Common myeloid progenitor, CD34-positive (primary cell): ENCODE results near the gene HEBP1.
A peak's percentile ranks its signal among the peaks of the same experiment; 100 is the strongest.

Source experiments
- CTCF ChIA-PET: fragments of 350-600 bp; sonication (Branson Sonifier 250); formaldehyde crosslinking; loops from one replicate; lab custom pipeline; 2021; ENCODE audit warnings: antibody characterized with exemption; lab: Charles Lee
- POLR2A ChIA-PET: fragments of 350-600 bp; sonication (Branson Sonifier 250); formaldehyde crosslinking; loops from one replicate; lab custom pipeline; 2021; ENCODE audit warnings: antibody characterized with exemption; lab: Charles Lee
- DNase-seq, 3 donors: peaks; one replicate each; pipeline versions ENCODE4 v3.0.0 to v3.0.0-alpha.2; 2013
- H3K27ac ChIP-seq, 2 experiments: 1 replicate in 1 of 2; 2 replicates in 1 of 2; pipeline ENCODE4 v1.7.0; 2013; ENCODE audit warnings: inconsistent platforms in 2 of 2, low read length in 2 of 2, mild to moderate bottlenecking in 2 of 2, low read depth in 1 of 2, moderate library complexity in 1 of 2; ENCODE audit not compliant: severe bottlenecking in 2 of 2, insufficient read depth in 1 of 2, poor library complexity in 1 of 2
- H3K27me3 ChIP-seq, 5 experiments: replicated peaks in 2 of 5; 1 replicate in 3 of 5; 2 replicates in 2 of 5; pipeline versions ENCODE4 v1.6.1 to v1.7.0; 2013; ENCODE audit warnings: low read length in 4 of 5, mild to moderate bottlenecking in 2 of 5, moderate library complexity in 2 of 5, inconsistent platforms in 1 of 5; ENCODE audit not compliant: insufficient read depth in 5 of 5, control insufficient read depth in 4 of 5
- H3K36me3 ChIP-seq, 4 experiments: 1 replicate in 2 of 4; 2 replicates in 2 of 4; pipeline versions ENCODE4 v1.6.1 to v1.7.0; 2013; ENCODE audit warnings: low read length in 3 of 4, control low read depth in 1 of 4, mild to moderate bottlenecking in 1 of 4; ENCODE audit not compliant: control insufficient read depth in 4 of 4, insufficient read depth in 4 of 4
- H3K4me1 ChIP-seq, 4 experiments: 1 replicate in 3 of 4; 2 replicates in 1 of 4; pipeline versions ENCODE4 v1.6.1 to v1.7.1; 2013; ENCODE audit warnings: low read length in 3 of 4, mild to moderate bottlenecking in 3 of 4, control low read depth in 1 of 4, inconsistent platforms in 1 of 4, moderate library complexity in 1 of 4; ENCODE audit not compliant: control insufficient read depth in 4 of 4, insufficient read depth in 4 of 4; ENCODE audit errors: control extremely low read depth in 1 of 4
- H3K4me3 ChIP-seq, 7 experiments: 1 replicate in 4 of 7; 2 replicates in 3 of 7; pipeline versions ENCODE4 v1.5.1 to v1.7.0; 2013; ENCODE audit warnings: mild to moderate bottlenecking in 7 of 7, low read length in 6 of 7, moderate library complexity in 6 of 7, inconsistent platforms in 2 of 7, low read depth in 2 of 7, control low read depth in 1 of 7; ENCODE audit not compliant: insufficient read depth in 4 of 7, control insufficient read depth in 1 of 7; ENCODE audit errors: extremely low read depth in 1 of 7
- H3K9me3 ChIP-seq, 5 experiments: 1 replicate in 4 of 5; 2 replicates in 1 of 5; pipeline versions ENCODE4 v1.6.1 to v1.7.1; 2013; ENCODE audit warnings: low read length in 4 of 5, mild to moderate bottlenecking in 2 of 5, inconsistent platforms in 1 of 5, low read depth in 1 of 5, moderate library complexity in 1 of 5; ENCODE audit not compliant: control insufficient read depth in 4 of 5, insufficient read depth in 2 of 5; ENCODE audit errors: control extremely low read depth in 1 of 5
- WGBS: methylation state at CpG from one replicate; pipeline ENCODE4 v1.1.5; 2013; ENCODE audit not compliant: insufficient coverage; 5-methylcytosine and 5-hydroxymethylcytosine counted together

The HEBP1 gene

DNA sequence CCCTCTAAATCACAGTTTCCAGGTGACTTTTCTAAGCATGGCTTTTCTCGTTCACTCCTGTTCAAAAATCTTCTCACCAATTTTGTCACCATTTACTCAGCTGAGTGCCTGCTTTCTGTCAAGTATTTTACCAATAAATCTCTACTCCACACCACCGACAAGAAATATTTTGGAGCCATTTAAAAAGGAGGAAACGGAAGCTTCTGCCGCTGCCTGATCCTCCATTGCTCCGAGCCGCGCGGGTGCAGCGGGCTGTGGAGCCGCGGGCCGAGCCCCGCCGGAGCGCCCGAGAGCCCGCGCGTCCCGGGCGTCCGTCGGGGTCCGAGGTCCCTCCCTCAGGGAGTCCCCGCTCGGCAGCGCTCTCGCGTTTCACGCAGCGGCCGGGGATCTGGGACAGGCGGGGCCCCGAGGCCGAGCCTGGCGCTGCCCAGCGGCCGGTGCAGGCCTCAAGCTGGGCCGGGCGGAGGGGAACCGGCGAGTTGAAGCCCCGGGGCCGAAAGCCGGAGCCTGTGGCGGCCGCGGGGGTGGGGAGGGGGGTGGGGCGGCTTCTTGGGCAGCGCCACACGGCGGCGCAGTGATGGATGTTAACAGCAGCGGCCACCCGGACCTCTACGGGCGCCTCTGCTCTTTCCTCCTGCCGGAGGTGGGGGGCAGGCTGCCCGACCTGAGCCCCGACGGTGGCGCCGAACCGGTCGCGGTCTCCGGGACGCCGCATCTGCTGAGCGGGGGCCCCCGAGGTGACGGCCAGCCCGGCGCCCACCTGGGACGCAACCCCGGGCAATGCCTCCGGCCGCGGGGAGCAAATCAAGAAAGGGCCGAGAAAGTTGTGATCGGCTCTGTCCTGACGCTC is 1.1 kb upstream of the HEBP1 start:
- ChIA-PET CTCF (interaction anchor here (0.6 to 1.3 kb wide), 3 partner anchors 206 to 868 kb away, joined by 3 to 5 read pairs (median 4); no protein-coding TSS in a partner anchor), POLR2A (no interaction called here)
- peak; percentile 65 to 82 (median 73) for DNase-seq
- peaks cover 0 to 9% (median 0%) of the 10 kb centered on the region in 4 experiments for H3K36me3 ChIP-seq
- H3K9me3 ChIP-seq, result no peaks in the 10 kb centered on the region
- H3K27ac ChIP-seq, result peak overlapping the region; percentile 43 to 71
- no peaks in the 10 kb centered on the region for H3K27me3 ChIP-seq
- WGBS, result under 1% methylated on average over 75 of the region's 82 CpGs
- H3K4me3 ChIP-seq, result peak overlapping the region; percentile 42 to 90 (median 77)
- peaks cover 7 to 51% (median 33%) of the 10 kb centered on the region in 4 experiments for H3K4me1 ChIP-seq

DNA sequence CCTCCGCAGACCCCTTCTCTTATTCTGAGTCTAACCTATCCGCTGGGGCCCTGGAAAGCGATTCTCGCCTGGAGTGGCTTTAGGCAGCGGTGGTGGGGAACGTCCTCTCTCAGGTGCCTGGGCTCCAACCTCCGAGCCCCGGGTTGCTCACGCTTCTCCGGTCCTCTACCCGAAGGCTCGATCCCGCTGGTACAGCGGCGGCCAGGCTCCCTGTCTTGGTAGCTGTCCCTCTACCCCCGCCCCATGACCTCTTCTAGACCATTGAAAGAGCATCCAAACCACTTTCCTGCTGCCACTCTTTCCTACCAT is 505 bp upstream of the HEBP1 start:
- CTCF ChIA-PET, result interaction anchor here (0.6 to 1.3 kb wide), 3 partner anchors 207 to 869 kb away, joined by 3 to 5 read pairs (median 4); no protein-coding TSS in a partner anchor
- DNase-seq, result no peak
- Histone ChIP-seq H3K4me1 (peaks cover 7 to 51% (median 33%) of the 10 kb centered on the region in 4 experiments), H3K27ac (peak overlapping the region; percentile 43 to 71), H3K9me3 (no peaks in the 10 kb centered on the region), H3K27me3 (no peaks in the 10 kb centered on the region), H3K36me3 (peaks cover 0 to 9% (median 0%) of the 10 kb centered on the region in 4 experiments), H3K4me3 (peak overlapping the region; percentile 42 to 90 (median 77))
- under 1% methylated on average over 16 of the region's 16 CpGs for WGBS
- POLR2A ChIA-PET, result no interaction called here

DNA sequence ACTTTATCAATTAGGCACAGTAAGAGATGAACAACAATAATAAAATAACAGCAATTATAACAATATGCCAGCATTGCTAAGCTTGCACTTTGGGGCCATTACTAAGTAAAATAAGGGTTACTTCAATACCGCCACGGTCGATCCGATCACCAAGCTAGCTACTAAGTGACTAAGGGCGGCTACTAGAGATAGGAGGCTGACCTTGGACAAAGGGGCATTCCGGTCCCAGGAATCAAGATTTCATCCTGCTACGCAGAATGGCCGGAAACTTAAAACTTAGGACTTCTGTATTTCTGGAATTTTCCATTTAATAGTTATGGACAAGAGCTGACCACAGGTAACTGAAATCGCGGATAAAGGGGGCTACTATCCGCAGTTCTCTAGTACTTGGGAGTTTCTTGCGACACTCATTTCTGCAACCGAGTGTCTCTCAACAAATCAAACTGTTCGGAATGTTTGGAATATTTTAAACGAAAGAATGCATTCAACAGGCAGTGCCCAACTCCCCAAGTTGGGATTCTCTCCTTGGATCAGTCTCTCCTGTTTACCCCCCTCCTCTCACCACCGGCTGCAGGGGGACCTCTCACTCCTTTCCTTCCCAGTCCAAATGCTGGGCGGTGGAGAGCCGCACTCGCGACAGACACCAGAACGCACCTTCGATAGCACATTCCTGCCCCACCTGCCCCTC is 650 bp downstream of the HEBP1 start:
- WGBS, result 44% methylated on average over 21 of the region's 22 CpGs
- Histone ChIP-seq H3K9me3 (no peaks in the 10 kb centered on the region), H3K36me3 (peaks cover 0 to 13% (median 0%) of the 10 kb centered on the region in 4 experiments), H3K27me3 (no peaks in the 10 kb centered on the region), H3K27ac (peak overlapping the region in 1 of 2 experiments; percentile 51), H3K4me3 (peak overlapping the region; percentile 43 to 86 (median 81)), H3K4me1 (peaks cover 7 to 51% (median 33%) of the 10 kb centered on the region in 4 experiments)
- ChIA-PET POLR2A (interaction anchor here (0.7 kb wide), 1 partner anchor 213 kb away, joined by 3 read pairs; no protein-coding TSS in a partner anchor), CTCF (interaction anchor here (14.8 kb wide), 1 partner anchor 211 kb away, joined by 123 read pairs; no protein-coding TSS in a partner anchor)
- peak in 2 of 3 donors; percentile 13 to 23 for DNase-seq

DNA sequence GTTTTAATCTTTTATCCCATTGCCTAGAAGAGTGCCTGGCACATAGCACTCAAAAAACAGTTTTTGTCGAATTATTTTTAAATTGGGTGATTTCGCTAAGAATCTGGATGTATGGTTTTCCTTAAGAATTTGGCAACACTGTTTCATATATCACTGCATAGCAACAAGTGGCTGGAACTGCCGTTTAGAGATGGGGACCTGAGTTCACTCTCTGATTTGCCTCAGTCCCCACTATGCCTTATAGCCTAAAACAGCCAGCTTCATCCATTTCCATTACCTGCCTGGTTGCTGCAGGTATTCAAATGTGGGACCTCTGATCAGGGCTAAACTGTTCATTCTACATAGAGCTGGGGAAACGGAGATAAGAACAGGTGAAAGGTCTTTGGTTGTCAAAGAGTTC is 1.8 kb downstream of the HEBP1 start:
- ChIA-PET POLR2A (no interaction called here), CTCF (interaction anchor here (1.0 to 14.8 kb wide), 4 partner anchors 10 to 212 kb away, joined by 4 to 123 read pairs (median 6); no protein-coding TSS in a partner anchor)
- Histone ChIP-seq H3K4me1 (peaks cover 7 to 57% (median 42%) of the 10 kb centered on the region in 4 experiments), H3K27me3 (no peaks in the 10 kb centered on the region), H3K4me3 (peak overlapping the region in 1 of 7 experiments; percentile 84), H3K9me3 (no peaks in the 10 kb centered on the region), H3K36me3 (peaks cover 0 to 13% (median 0%) of the 10 kb centered on the region in 4 experiments), H3K27ac (no peak overlapping the region)
- 93% methylated on average over 3 of the region's 4 CpGs for WGBS
- no peak for DNase-seq

DNA sequence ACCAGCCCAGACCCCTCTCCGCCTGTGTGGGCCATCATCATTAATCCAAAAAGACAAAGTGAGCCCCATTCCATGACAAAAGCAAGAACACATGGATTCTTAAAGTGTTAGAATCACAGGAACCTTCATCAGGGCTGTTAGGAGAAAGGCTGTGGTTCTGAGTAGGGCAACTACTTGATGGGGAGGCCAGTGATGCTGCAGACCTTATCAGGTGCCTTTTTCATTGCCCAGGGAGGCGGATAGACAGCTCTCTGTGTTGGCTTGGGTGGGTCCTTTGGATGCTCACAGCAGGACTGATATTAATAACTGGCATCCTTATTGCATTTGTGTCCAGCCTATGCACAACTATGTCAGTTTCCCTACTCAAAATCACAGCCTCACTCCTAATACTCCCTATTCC is 2.3 kb downstream of the HEBP1 start:
- peaks cover 12 to 59% (median 46%) of the 10 kb centered on the region in 4 experiments for H3K4me1 ChIP-seq
- no peak for DNase-seq
- H3K4me3 ChIP-seq, result no peak overlapping the region
- H3K27me3 ChIP-seq, result no peaks in the 10 kb centered on the region
- POLR2A ChIA-PET, result no interaction called here
- WGBS, result 73% methylated on average over 2 of the region's 2 CpGs
- H3K27ac ChIP-seq, result no peak overlapping the region
- H3K36me3 ChIP-seq, result peaks cover 0 to 13% (median 0%) of the 10 kb centered on the region in 4 experiments
- no peaks in the 10 kb centered on the region for H3K9me3 ChIP-seq
- CTCF ChIA-PET, result interaction anchor here (1.0 to 14.8 kb wide), 6 partner anchors 12 to 217 kb away, joined by 3 to 123 read pairs (median 4); partner anchors contain the start of gene DDX47

DNA sequence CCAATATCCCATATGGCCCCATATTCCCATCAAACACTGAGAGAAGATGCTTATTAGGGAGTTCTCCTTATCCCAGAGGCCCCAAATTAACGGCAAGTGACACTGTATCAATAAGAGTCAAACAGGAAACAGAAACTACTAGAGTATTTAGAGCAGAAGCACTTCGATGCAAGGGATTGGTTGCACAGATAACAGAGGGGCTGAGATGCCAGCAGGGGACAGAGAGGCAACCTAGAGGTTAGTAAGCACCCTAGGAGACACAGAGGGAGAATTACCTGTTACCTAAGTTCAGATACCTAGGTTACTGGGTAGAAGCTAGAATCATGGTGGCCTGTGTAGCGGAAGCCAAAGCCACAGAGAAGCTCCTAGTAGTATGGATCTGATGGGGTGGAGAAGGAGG is 2.9 kb downstream of the HEBP1 start:
- DNase-seq, result peak in 2 of 3 donors; percentile 20 to 33
- Histone ChIP-seq H3K4me1 (peaks cover 14 to 63% (median 49%) of the 10 kb centered on the region in 4 experiments), H3K36me3 (peaks cover 0 to 13% (median 0%) of the 10 kb centered on the region in 4 experiments), H3K9me3 (no peaks in the 10 kb centered on the region), H3K4me3 (no peak overlapping the region), H3K27ac (no peak overlapping the region), H3K27me3 (no peaks in the 10 kb centered on the region)
- ChIA-PET CTCF (interaction anchor here (1.0 to 14.8 kb wide), 6 partner anchors 11 to 217 kb away, joined by 3 to 123 read pairs (median 4); partner anchors contain the start of gene DDX47), POLR2A (no interaction called here)
- 30% methylated on average over 3 of the region's 3 CpGs for WGBS
